Uterus (tissue), 4 donors: ENCODE results near the gene SNRNP25. TPM values are rescaled to one million over a fixed set of nuclear protein-coding genes. Genes with fewer than 3 reads are reported as not detected.

ENCODE experiments used
- DNase-seq, 2 donors: peaks; one replicate each; pipeline ENCODE4 v3.0.0-alpha.2; 2019 to 2020
- H3K27ac ChIP-seq, 2 donors: fragments of 200-600 bp; sonication (generic); 1 replicate in 1 of 2; 2 replicates in 1 of 2; pipeline ENCODE4 v1.5.1; 2016 to 2018
- H3K27me3 ChIP-seq, 2 donors: fragments of 200-600 bp; sonication (generic); one replicate each; pipeline ENCODE4 v1.5.1; 2018 to 2019; ENCODE audit warnings: control low read depth in 1 of 2
- H3K36me3 ChIP-seq, 2 donors: fragments of 200-600 bp; sonication (generic); one replicate each; pipeline ENCODE4 v1.5.1; 2019; ENCODE audit warnings: control low read depth in 1 of 2
- H3K4me1 ChIP-seq, 2 donors: fragments of 200-600 bp; sonication (generic); one replicate each; pipeline ENCODE4 v1.5.1; 2018 to 2019; ENCODE audit warnings: control low read depth in 1 of 2
- H3K4me3 ChIP-seq, 2 donors: fragments of 200-600 bp; sonication (generic); 1 replicate in 1 of 2; 2 replicates in 1 of 2; pipeline ENCODE4 v1.5.1; 2018 to 2019; ENCODE audit warnings: mild to moderate bottlenecking in 1 of 2
- H3K9me3 ChIP-seq, 2 donors: fragments of 200-600 bp; sonication (generic); one replicate each; pipeline ENCODE4 v1.5.1; 2019; ENCODE audit warnings: control low read depth in 1 of 2
- CTCF ChIP-seq, 4 experiments: fragments of 200-600 bp in 2 of 4; fragments of 450-650 bp in 2 of 4; sonication (generic) in 2 of 4; IDR thresholded peaks; one replicate each; pipeline ENCODE4 v1.5.1; 2016 to 2019; ENCODE audit warnings: antibody characterized with exemption in 4 of 4, mild to moderate bottlenecking in 2 of 4, moderate library complexity in 1 of 4
- POLR2A ChIP-seq, 2 donors: fragments of 450-650 bp; IDR thresholded peaks; one replicate each; pipeline ENCODE4 v1.6.1; 2016; ENCODE audit warnings: antibody characterized with exemption in 2 of 2, mild to moderate bottlenecking in 1 of 2, moderate library complexity in 1 of 2
- intact Hi-C: fragments of 100-400 bp; cut with DNase I; formaldehyde crosslinking; loops from one replicate; pipeline ENCODE4 v1.15.1; 2023; ENCODE audit warnings: low total_unique reads
- total RNA-seq, 4 donors: library from RNA; depleted of rRNA in 3 of 4; stranded (reverse); fragments of >200 nt in 3 of 4; gene quantifications; one replicate each; pipeline versions ENCODE4 v1.1.0 to v1.2.4, GENCODE V29; 2014 to 2023
- donor health status: DM: yes; HTN: yes; CAD: no.

Gene SNRNP25
- total RNA-seq, 4 donors from 2014 or later: 8.0 to 38.4 (median 21.6) TPM

- Histone ChIP-seq H3K9me3 (no peaks in the 10 kb centered on the region), H3K27me3 (no peaks in the 10 kb centered on the region), H3K4me1 (peaks cover 0 to 6% of the 10 kb centered on the region in 2 donors), H3K4me3 (no peak overlapping the region), H3K27ac (no peak overlapping the region), H3K36me3 (no peaks in the 10 kb centered on the region)
- intact Hi-C loops: no loop called here
- TF ChIP-seq CTCF (IDR thresholded peaks at IDR 0.05): no peak
- no peak for TF ChIP-seq POLR2A (IDR thresholded peaks at IDR 0.05)
- no peak for DNase-seq
Measured at GRCh38 chr16:89391-90302, 36.0 kb downstream of the SNRNP25 start.

- TF ChIP-seq POLR2A (IDR thresholded peaks at IDR 0.05): no peak
- no peak for TF ChIP-seq CTCF (IDR thresholded peaks at IDR 0.05)
- H3K9me3 ChIP-seq: no peaks in the 10 kb centered on the region
- H3K27me3 ChIP-seq: no peaks in the 10 kb centered on the region
- no peak for DNase-seq
- H3K36me3 ChIP-seq: no peaks in the 10 kb centered on the region
- H3K4me3 ChIP-seq: no peak overlapping the region
- no peak overlapping the region for H3K27ac ChIP-seq
- H3K4me1 ChIP-seq: no peaks in the 10 kb centered on the region
- intact Hi-C loops: no loop called here
Measured at GRCh38 chr16:91484-91883, 37.9 kb downstream of the SNRNP25 start.

- Histone ChIP-seq H3K27me3 (no peaks in the 10 kb centered on the region), H3K27ac (no peak overlapping the region), H3K9me3 (no peaks in the 10 kb centered on the region), H3K36me3 (no peaks in the 10 kb centered on the region), H3K4me1 (peaks cover 0 to 6% of the 10 kb centered on the region in 2 donors), H3K4me3 (no peak overlapping the region)
- intact Hi-C loops: no loop called here
- TF ChIP-seq POLR2A (IDR thresholded peaks at IDR 0.05) (no peak), CTCF (IDR thresholded peaks at IDR 0.05) (no peak)
- no peak for DNase-seq
Measured at GRCh38 chr16:92431-93339, 39.1 kb downstream of the SNRNP25 start.

GRCh38 chr16:94918-95265 lies 41.3 kb downstream of the SNRNP25 start:
- Histone ChIP-seq H3K9me3 (no peaks in the 10 kb centered on the region), H3K27me3 (no peaks in the 10 kb centered on the region), H3K36me3 (no peaks in the 10 kb centered on the region), H3K4me3 (no peak overlapping the region), H3K27ac (no peak overlapping the region), H3K4me1 (peaks cover 0 to 6% of the 10 kb centered on the region in 2 donors)
- DNase-seq: no peak
- TF ChIP-seq POLR2A (IDR thresholded peaks at IDR 0.05): no peak
- no peak for TF ChIP-seq CTCF (IDR thresholded peaks at IDR 0.05)
- intact Hi-C loops: no loop called here
